H1 (cell line): ENCODE measurements around the gene ZAR1. TPM values are rescaled to one million over a fixed set of nuclear protein-coding genes. Genes with fewer than 3 reads are reported as not detected.
A peak's percentile ranks its signal among the peaks of the same experiment; 100 is the strongest.

ENCODE experiments used
- CTCF ChIA-PET: fragments of 300-600 bp; sonication (Branson Sonifier 250); formaldehyde crosslinking; loops from one replicate; lab custom pipeline; 2021; ENCODE audit not compliant: partially characterized antibody; lab: Charles Lee
- POLR2A ChIA-PET: fragments of 300-600 bp; sonication (Branson Sonifier 250); formaldehyde crosslinking; loops from one replicate; lab custom pipeline; 2021; ENCODE audit warnings: inconsistent platforms; ENCODE audit not compliant: partially characterized antibody; lab: Charles Lee
- DNase-seq, 2 experiments: peaks; one replicate each; pipeline versions ENCODE4 v3.0.0 to v3.0.0-alpha.2; 2010 to 2022; ENCODE audit warnings: low spot score in 2 of 2, low read depth in 1 of 2, mixed read lengths in 1 of 2
- FAIRE-seq: peaks from 2 replicates; lab custom pipeline; 2011; peaks lifted over from hg19 to GRCh38; lab: Jason Lieb, UNC
- H2AFZ ChIP-seq: 2 replicates; pipeline ENCODE4 v1.8.1; 2012; ENCODE audit warnings: low read length, inconsistent platforms
- H2AK5ac ChIP-seq: 2 replicates; pipeline ENCODE4 v1.6.1; 2013; ENCODE audit warnings: low read depth, low read length
- H2BK120ac ChIP-seq: replicated peaks from 2 replicates; pipeline ENCODE3; 2013; ENCODE audit warnings: low read depth, low read length, inconsistent platforms
- H2BK12ac ChIP-seq: 2 replicates; pipeline ENCODE4 v1.6.1; 2013; ENCODE audit warnings: low read depth, low read length
- H2BK15ac ChIP-seq: 2 replicates; pipeline ENCODE4 v1.6.1; 2013; ENCODE audit warnings: low read length
- H2BK20ac ChIP-seq: 2 replicates; pipeline ENCODE4 v1.6.1; 2013; ENCODE audit warnings: low read length
- H2BK5ac ChIP-seq: 2 replicates; pipeline ENCODE4 v1.6.1; 2013; ENCODE audit warnings: low read depth, low read length
- H3K14ac ChIP-seq: 2 replicates; pipeline ENCODE4 v1.6.1; 2013; ENCODE audit warnings: inconsistent platforms; ENCODE audit not compliant: insufficient read length
- H3K18ac ChIP-seq: 2 replicates; pipeline ENCODE4 v1.6.1; 2013; ENCODE audit warnings: low read length; ENCODE audit errors: extremely low read depth
- H3K23ac ChIP-seq: 2 replicates; pipeline ENCODE4 v1.6.1; 2013; ENCODE audit warnings: inconsistent platforms; ENCODE audit not compliant: insufficient read length
- H3K23me2 ChIP-seq: 2 replicates; pipeline ENCODE4 v1.6.1; 2013; ENCODE audit warnings: low read depth, low read length
- H3K27ac ChIP-seq: 2 replicates; pipeline ENCODE4 v1.6.1; 2011; ENCODE audit warnings: low read depth, low read length, inconsistent platforms
- H3K27me3 ChIP-seq, 4 experiments: replicated peaks in 1 of 4; 1 replicate in 1 of 4; 2 replicates in 3 of 4; pipeline versions ENCODE4 v1.6.1 to v1.8.1; 2011 to 2013; ENCODE audit warnings: low read length in 3 of 4, mild to moderate bottlenecking in 3 of 4, inconsistent platforms in 2 of 4, mixed read lengths in 2 of 4, moderate library complexity in 1 of 4; ENCODE audit not compliant: control insufficient read depth in 3 of 4, insufficient read depth in 3 of 4; ENCODE audit errors: extremely low read depth in 1 of 4
- H3K36me3 ChIP-seq, 4 experiments: 2 replicates each; pipeline versions ENCODE4 v1.6.1 to v1.8.1; 2011 to 2013; ENCODE audit warnings: mild to moderate bottlenecking in 4 of 4, low read length in 3 of 4, moderate library complexity in 2 of 4, control low read depth in 1 of 4, inconsistent platforms in 1 of 4; ENCODE audit not compliant: insufficient read depth in 4 of 4, control insufficient read depth in 2 of 4
- H3K4ac ChIP-seq: replicated peaks from 2 replicates; pipeline ENCODE3; 2013; ENCODE audit warnings: low read length, low read depth, mixed read lengths, inconsistent platforms; ENCODE audit not compliant: insufficient read length
- H3K4me1 ChIP-seq, 4 experiments: replicated peaks in 1 of 4; 1 replicate in 1 of 4; 2 replicates in 3 of 4; pipeline versions ENCODE4 v1.6.1 to v1.8.1; 2011 to 2013; ENCODE audit warnings: low read length in 3 of 4, inconsistent platforms in 2 of 4, mixed read lengths in 1 of 4; ENCODE audit not compliant: insufficient read depth in 4 of 4, control insufficient read depth in 3 of 4
- H3K4me2 ChIP-seq, 2 experiments: 2 replicates each; pipeline versions ENCODE4 v1.6.1 to v1.8.1; 2011 to 2013; ENCODE audit warnings: low read depth in 2 of 2, low read length in 2 of 2, control low read depth in 1 of 2, inconsistent platforms in 1 of 2, mild to moderate bottlenecking in 1 of 2; ENCODE audit not compliant: insufficient read depth in 1 of 2
- H3K4me3 ChIP-seq, 4 experiments: fragments of 200-600, 300-600 bp in 1 of 4; sonication (generic), shearing (Covaris generic), sonication (Bioruptor Twin) in 1 of 4; 2 replicates each; pipeline versions ENCODE4 v1.5.1 to v1.8.1; 2011 to 2016; ENCODE audit warnings: low read length in 4 of 4, low read depth in 3 of 4, control low read depth in 2 of 4, inconsistent platforms in 2 of 4, mild to moderate bottlenecking in 2 of 4, mixed read lengths in 1 of 4, moderate library complexity in 1 of 4; ENCODE audit not compliant: insufficient read depth in 2 of 4; ENCODE audit errors: extremely low read depth in 1 of 4
- H3K56ac ChIP-seq: replicated peaks from 2 replicates; pipeline ENCODE3; 2013; ENCODE audit warnings: low read depth, mild to moderate bottlenecking, mixed read lengths, low read length, inconsistent platforms; ENCODE audit not compliant: insufficient read length
- H3K79me1 ChIP-seq: 2 replicates; pipeline ENCODE4 v1.6.1; 2013; ENCODE audit warnings: low read depth, low read length, control low read depth
- H3K79me2 ChIP-seq, 2 experiments: 2 replicates each; pipeline versions ENCODE4 v1.6.1 to v1.8.1; 2012 to 2013; ENCODE audit warnings: low read length in 2 of 2, mild to moderate bottlenecking in 2 of 2, inconsistent platforms in 1 of 2; ENCODE audit not compliant: insufficient read depth in 2 of 2, control insufficient read depth in 1 of 2
- H3K9ac ChIP-seq, 4 experiments: replicated peaks in 1 of 4; 1 replicate in 1 of 4; 2 replicates in 3 of 4; pipeline versions ENCODE4 v1.6.1 to v1.8.1; 2011 to 2013; ENCODE audit warnings: low read depth in 3 of 4, low read length in 3 of 4, control low read depth in 2 of 4, mild to moderate bottlenecking in 2 of 4, moderate library complexity in 2 of 4, inconsistent platforms in 1 of 4; ENCODE audit errors: extremely low read depth in 1 of 4
- H3K9me3 ChIP-seq, 2 experiments: 2 replicates each; pipeline versions ENCODE4 v1.6.1 to v1.8.1; 2012 to 2013; ENCODE audit warnings: mild to moderate bottlenecking in 2 of 2, moderate library complexity in 2 of 2, control low read depth in 1 of 2, inconsistent platforms in 1 of 2, low read depth in 1 of 2, low read length in 1 of 2, mixed read lengths in 1 of 2; ENCODE audit not compliant: insufficient read depth in 2 of 2
- H4K20me1 ChIP-seq, 2 experiments: replicated peaks in 1 of 2; 2 replicates each; pipeline versions ENCODE3 to v1.8.1; 2011 to 2013; ENCODE audit warnings: inconsistent platforms in 2 of 2, low read length in 2 of 2, mild to moderate bottlenecking in 1 of 2; ENCODE audit not compliant: insufficient read depth in 2 of 2, control insufficient read depth in 1 of 2
- H4K5ac ChIP-seq: 2 replicates; pipeline ENCODE4 v1.6.1; 2013; ENCODE audit warnings: low read length, low read depth, mixed read lengths, inconsistent platforms; ENCODE audit not compliant: insufficient read length
- H4K8ac ChIP-seq: 2 replicates; pipeline ENCODE4 v1.8.0; 2013; ENCODE audit warnings: mild to moderate bottlenecking, moderate library complexity, low read length, inconsistent platforms; ENCODE audit not compliant: insufficient read depth; ENCODE audit errors: extremely low read depth
- H4K91ac ChIP-seq: replicated peaks from 2 replicates; pipeline ENCODE3; 2013; ENCODE audit warnings: low read length, mixed read lengths, inconsistent platforms; ENCODE audit not compliant: insufficient read length
- ASH2L ChIP-seq: fragments of 200-600, 300-600 bp; sonication (generic); IDR thresholded peaks from one replicate; pipeline ENCODE4 v1.7.1; 2017; ENCODE audit warnings: low read length
- ATF3 ChIP-seq: IDR thresholded peaks from 2 replicates; pipeline ENCODE4 v1.6.1; 2011; ENCODE audit warnings: low read depth, mild to moderate bottlenecking, low read length; ENCODE audit not compliant: insufficient read depth
- E2F6 ChIP-seq: IDR thresholded peaks from 2 replicates; pipeline ENCODE4 v1.6.1; 2012; ENCODE audit warnings: inconsistent platforms
- KDM4A ChIP-seq: IDR thresholded peaks from one replicate; pipeline ENCODE4 v1.7.1; 2012; ENCODE audit warnings: low read depth, mild to moderate bottlenecking, moderate library complexity, low read length, inconsistent platforms; ENCODE audit not compliant: severe bottlenecking
- MAX ChIP-seq: IDR thresholded peaks from 2 replicates; pipeline ENCODE4 v1.6.1; 2012; ENCODE audit warnings: inconsistent platforms
- POLR2A ChIP-seq, 2 experiments: IDR thresholded peaks; 1 replicate in 1 of 2; 2 replicates in 1 of 2; pipeline ENCODE4 v1.6.1; 2011; ENCODE audit warnings: low read depth in 2 of 2, low read length in 2 of 2, mild to moderate bottlenecking in 2 of 2; ENCODE audit errors: control extremely low read depth in 1 of 2
- RBBP5 ChIP-seq: IDR thresholded peaks from 2 replicates; pipeline ENCODE4 v1.7.1; 2012; ENCODE audit warnings: low read depth, mild to moderate bottlenecking, inconsistent platforms, low read length, moderate library complexity, borderline replicate concordance
- SP1 ChIP-seq: IDR thresholded peaks from 2 replicates; pipeline ENCODE4 v1.6.1; 2011; ENCODE audit warnings: low read depth, low read length
- WGBS, 2 experiments: shearing (Covaris generic) in 1 of 2; methylation state at CpG; one replicate each; pipeline versions ENCODE4 v1.1.6 to v1.1.7; 2013 to 2015; ENCODE audit warnings: low lambda C conversion rate in 2 of 2, mixed read lengths in 2 of 2, inconsistent platforms in 1 of 2, low coverage in 1 of 2, missing lambda C conversion rate in 1 of 2; ENCODE audit not compliant: insufficient replicate concordance in 2 of 2, insufficient coverage in 1 of 2, insufficient read length in 1 of 2; ENCODE audit errors: extremely low coverage in 1 of 2, missing lambda C conversion rate in 1 of 2; 5-methylcytosine and 5-hydroxymethylcytosine counted together
- long read RNA-seq, 2 experiments: library from RNA in 1 of 2; library from capped mRNA in 1 of 2; stranded (forward); transcript quantifications; one replicate each; pipeline ENCODE4 v2.0.0, GENCODE V29; 2021; ENCODE audit warnings: inconsistent platforms in 1 of 2
- polyA minus RNA-seq, 3 experiments: library from RNA; depleted of rRNA, polyadenylated mRNA; stranded (reverse); fragments of >200 nt; gene quantifications; 1 replicate in 2 of 3; 2 replicates in 1 of 3; pipeline ENCODE4 v1.2.3, GENCODE V29; 2011
- polyA plus RNA-seq, 7 experiments: library from polyadenylated mRNA; depleted of rRNA in 3 of 7; stranded (reverse) in 5 of 7; unstranded in 2 of 7; fragments of >200 nt in 5 of 7; fragments of 200-250 nt in 2 of 7; gene quantifications; 1 replicate in 5 of 7; 2 replicates in 1 of 7; 4 replicates in 1 of 7; pipeline versions ENCODE4 v1.2.1 to v1.2.3, GENCODE V29; 2011 to 2013; ENCODE audit warnings: missing spikeins in 2 of 7, mixed read lengths in 2 of 7
- total RNA-seq: library from RNA; stranded (reverse); fragmentation: NEBNext Ultra II Directional; extraction: Animal tissue kit (Norgen Biotek cat#: 25700); gene quantifications from 2 replicates; pipeline ENCODE4 v1.2.1, GENCODE V29; 2021

Gene ZAR1
- total RNA-seq (0.36 and 0.78 TPM in 2 replicates), polyA plus RNA-seq (2011; rRNA removed) (0.33 and 0.35 TPM in 2 replicates), polyA minus RNA-seq (2011; rRNA and poly(A)+ RNA removed) (0.29 and 0.50 TPM in 2 replicates)
- polyA plus RNA-seq (2011; cell fraction: cytosol; rRNA removed), result 0.58 TPM
- polyA plus RNA-seq (2011; cell fraction: nucleus; rRNA removed), result 0.88 TPM
- polyA plus RNA-seq (2012, experiment 1 of 2), result 0.23 to 0.48 TPM (median 0.43 TPM) in 4 replicates
- polyA plus RNA-seq (2012, experiment 2 of 2), result 0.12 TPM
- 0.20 TPM for polyA plus RNA-seq (2013, experiment 1 of 2)
- polyA plus RNA-seq (2013, experiment 2 of 2), result 0.20 TPM
- not detected for polyA minus RNA-seq (2011; cell fraction: cytosol; rRNA and poly(A)+ RNA removed)
- polyA minus RNA-seq (2011; cell fraction: nucleus; rRNA and poly(A)+ RNA removed), result 0.70 TPM
- long read RNA-seq, experiment 1, result 0 reads
- long read RNA-seq, experiment 2, result 0 reads

- POLR2A ChIA-PET, result interaction anchor here (1.2 to 1.3 kb wide), 2 partner anchors 10 to 362 kb away, joined by 3 read pairs; no protein-coding TSS in a partner anchor
- no peak for FAIRE-seq
- peak within 1 kb of the TSS; percentile 22 to 72 (median 48) for H3K4me3 ChIP-seq
- TF ChIP-seq MAX (peak; percentile 30), KDM4A (peak; percentile 29), ASH2L (peak; percentile 58), POLR2A (IDR thresholded peaks at IDR 0.05; ENCODE audit: control extremely low read depth in 1 of 2, low read depth in 2 of 2, low read length in 2 of 2) (no peak), E2F6 (peak; percentile 52), RBBP5 (0 out of 2 replicates have a peak, but pooled peaks have one; percentile 13), ATF3 (no peak), SP1 (no peak)
Observed at GRCh38 chr4:48490012-48490679, at the start of gene ZAR1. ZAR1 (plus strand) TSS chr4:48490252; CDS start chr4:48490292, 40 bp downstream.

More at GRCh38 chr4:48490012-48490679, at the start of gene ZAR1:
- H3K18ac ChIP-seq, result 0 out of 2 replicates have a peak within 1 kb of the TSS, but pooled peaks have one; percentile 57
- CTCF ChIA-PET, result interaction anchor here (0.7 to 1.4 kb wide), 2 partner anchors 56 to 59 kb away, joined by 3 read pairs; no protein-coding TSS in a partner anchor
- peaks cover 18 to 49% (median 39%) of the 10 kb centered on the region in 4 experiments for H3K27me3 ChIP-seq
- no peak within 1 kb of the TSS for H2BK5ac ChIP-seq
- H2BK120ac ChIP-seq, result no peak within 1 kb of the TSS
- no peak within 1 kb of the TSS for H2BK12ac ChIP-seq
- no peak within 1 kb of the TSS for H4K5ac ChIP-seq
- H3K27ac ChIP-seq, result no peak within 1 kb of the TSS
- no peak within 1 kb of the TSS for H2AK5ac ChIP-seq
- no peak within 1 kb of the TSS for H4K91ac ChIP-seq
- H3K9ac ChIP-seq, result no peak within 1 kb of the TSS; a peak in 2 of 7 replicates
- no peak within 1 kb of the TSS for H3K23ac ChIP-seq
- H2AFZ ChIP-seq, result peak within 1 kb of the TSS; percentile 77; the same call in 1 of the 2 replicates
- H3K14ac ChIP-seq, result no peak within 1 kb of the TSS
- H3K79me2 ChIP-seq, result no peaks in the 10 kb centered on the region
- peaks cover 0 to 1% of the 10 kb centered on the region in 2 experiments for H4K20me1 ChIP-seq
- H3K4me2 ChIP-seq, result peak within 1 kb of the TSS; percentile 54 to 79
- WGBS, 2 experiments, result 2% methylated on average over 64 of the region's 80 CpGs; no CpG with 5 or more reads in 1 of the 2 experiments
- peak within 1 kb of the TSS; percentile 92; the same call in 1 of the 2 replicates for H4K8ac ChIP-seq
- peaks cover 3% of the 10 kb centered on the region; the same call in 1 of the 2 replicates for H3K23me2 ChIP-seq
- DNase-seq, result no peak
- H3K56ac ChIP-seq, result no peak within 1 kb of the TSS
- H2BK20ac ChIP-seq, result no peak within 1 kb of the TSS
- no peak within 1 kb of the TSS for H2BK15ac ChIP-seq
- no peaks in the 10 kb centered on the region for H3K79me1 ChIP-seq
- H3K4ac ChIP-seq, result no peak within 1 kb of the TSS
- H3K4me1 ChIP-seq, result peaks cover 0 to 3% (median under 1%) of the 10 kb centered on the region in 4 experiments; a peak in 4 of 7 replicates
- H3K9me3 ChIP-seq, result no peaks in the 10 kb centered on the region
- peaks cover 0 to 8% (median 0%) of the 10 kb centered on the region in 4 experiments; a peak in 1 of 8 replicates for H3K36me3 ChIP-seq
